HepG2 (cell line): ENCODE results near the gene TOX2. TPM values are rescaled to one million over a fixed set of nuclear protein-coding genes. Genes with fewer than 3 reads are reported as not detected.

Source experiments
- ATAC-seq: fragments of 200-7000 bp; cut with Tn5 transposase; 3 replicates; pipeline ENCODE4 v1.9.1; 2020; ENCODE audit warnings: mild to moderate bottlenecking, moderate library complexity
- BruUV-seq: library from RNA; stranded (reverse); fragments of 400-500 nt; replicated peaks from 2 replicates; lab custom pipeline; 2021; lab: Mats Ljungman, UMichigan
- CTCF ChIA-PET: fragments of 300-600 bp; formaldehyde crosslinking; extraction: SDS; loops from one replicate; lab custom pipeline; 2021; ENCODE audit warnings: low total read pairs, inconsistent platforms, low intra/inter-chr PET ratio; lab: Yijun Ruan, JAX
- POLR2A ChIA-PET: fragments of 350-600 bp; sonication (Branson Sonifier 250); formaldehyde crosslinking; loops from one replicate; lab custom pipeline; 2020; ENCODE audit warnings: antibody characterized with exemption, inconsistent platforms; lab: Yijun Ruan, JAX
- DNase-seq: peaks from one replicate; pipeline ENCODE4 v3.0.0-alpha.2; 2015; ENCODE audit warnings: low spot score
- FAIRE-seq: peaks from 3 replicates; lab custom pipeline; 2011; peaks lifted over from hg19 to GRCh38; lab: Jason Lieb, UNC
- H2AFZ ChIP-seq: one replicate; pipeline ENCODE4 v1.6.1; 2011; ENCODE audit warnings: low read length, inconsistent platforms
- H3K27ac ChIP-seq: fragments of 300-600 bp; 3 replicates; pipeline ENCODE4 v1.8.0; 2011; ENCODE audit warnings: mixed run types, mild to moderate bottlenecking, mixed read lengths, low read length, inconsistent platforms; ENCODE audit not compliant: insufficient read depth; ENCODE audit errors: extremely low read length
- H3K27me3 ChIP-seq, 2 experiments: fragments of 200-600 bp in 1 of 2; 2 replicates in 1 of 2; 3 replicates in 1 of 2; pipeline versions ENCODE4 v1.6.0 to v1.8.0; 2011; ENCODE audit warnings: low read length in 2 of 2, mild to moderate bottlenecking in 2 of 2, moderate library complexity in 2 of 2, inconsistent platforms in 1 of 2; ENCODE audit not compliant: insufficient read depth in 2 of 2, control insufficient read depth in 1 of 2
- H3K36me3 ChIP-seq, 2 experiments: fragments of 200-600 bp in 1 of 2; replicated peaks in 1 of 2; 2 replicates in 1 of 2; 3 replicates in 1 of 2; pipeline versions ENCODE4 v1.5.1 to v1.8.0; 2011; ENCODE audit warnings: low read length in 2 of 2, inconsistent platforms in 1 of 2; ENCODE audit not compliant: insufficient read depth in 2 of 2, control insufficient read depth in 1 of 2
- H3K4me1 ChIP-seq: 2 replicates; pipeline ENCODE4 v1.5.1; 2012; ENCODE audit warnings: low read length, inconsistent platforms; ENCODE audit not compliant: insufficient read depth
- H3K4me2 ChIP-seq: 2 replicates; pipeline ENCODE4 v1.6.0; 2011; ENCODE audit warnings: low read depth, low read length, inconsistent platforms
- H3K4me3 ChIP-seq, 3 experiments: fragments of 200-600 bp in 1 of 3; sonication (generic), shearing (Covaris generic) in 1 of 3; replicated peaks in 1 of 3; 2 replicates each; pipeline ENCODE4 v1.5.1; 2011 to 2016; ENCODE audit warnings: low read length in 3 of 3, inconsistent platforms in 2 of 3, low read depth in 2 of 3, mild to moderate bottlenecking in 2 of 3, control low read depth in 1 of 3, mixed read lengths in 1 of 3; ENCODE audit not compliant: insufficient read depth in 1 of 3
- H3K79me2 ChIP-seq: one replicate; pipeline ENCODE4 v1.6.1; 2011; ENCODE audit warnings: low read length, inconsistent platforms; ENCODE audit not compliant: insufficient read depth
- H3K9ac ChIP-seq: 2 replicates; pipeline ENCODE4 v1.6.0; 2011; ENCODE audit warnings: mild to moderate bottlenecking, low read depth, low read length, inconsistent platforms; ENCODE audit not compliant: insufficient read depth
- H3K9me3 ChIP-seq: 2 replicates; pipeline ENCODE4 v1.5.1; 2012; ENCODE audit warnings: mild to moderate bottlenecking, low read length
- H4K20me1 ChIP-seq: 2 replicates; pipeline ENCODE4 v1.6.0; 2011; ENCODE audit warnings: inconsistent platforms, mild to moderate bottlenecking, low read length, moderate library complexity; ENCODE audit not compliant: insufficient read depth
- BRCA1 ChIP-seq: sonication (generic); formaldehyde crosslinking; IDR thresholded peaks from 2 replicates; pipeline ENCODE4 v1.4.0; 2020; ENCODE audit warnings: missing genetic modification reagents
- CBX5 ChIP-seq: sonication (generic); formaldehyde crosslinking; IDR thresholded peaks from 2 replicates; pipeline ENCODE4 v1.4.0; 2020; ENCODE audit warnings: missing genetic modification reagents, borderline replicate concordance
- CEBPG ChIP-seq: IDR thresholded peaks from 2 replicates; pipeline ENCODE4 v1.6.1; 2016
- PCBP2 ChIP-seq: fragments of 200-400 bp; formaldehyde crosslinking; optimal IDR thresholded peaks from 2 replicates; pipeline ENCODE3; 2018; ENCODE audit warnings: low read length, low read depth; ENCODE audit not compliant: poor library complexity, severe bottlenecking
- ZBTB42 ChIP-seq: sonication (generic); formaldehyde crosslinking; IDR thresholded peaks from 2 replicates; pipeline ENCODE4 v1.5.0; 2020; ENCODE audit warnings: mild to moderate bottlenecking, missing genetic modification reagents
- ZNF101 ChIP-seq: sonication (generic); formaldehyde crosslinking; IDR thresholded peaks from 2 replicates; pipeline ENCODE4 v1.4.0; 2020; ENCODE audit warnings: mild to moderate bottlenecking, low read depth, missing genetic modification reagents, borderline replicate concordance
- ZNF446 ChIP-seq: sonication (generic); formaldehyde crosslinking; IDR thresholded peaks from 2 replicates; pipeline ENCODE4 v1.5.0; 2020; ENCODE audit warnings: mild to moderate bottlenecking, missing genetic modification reagents
- ZNF496 ChIP-seq: sonication (generic); formaldehyde crosslinking; IDR thresholded peaks from 2 replicates; pipeline ENCODE4 v1.8.1; 2023; ENCODE audit warnings: mild to moderate bottlenecking, moderate library complexity, missing genetic modification reagents; ENCODE audit not compliant: insufficient replicate concordance
- ZSCAN31 ChIP-seq: sonication (generic); formaldehyde crosslinking; IDR thresholded peaks from 2 replicates; pipeline ENCODE4 v1.5.0; 2020; ENCODE audit warnings: low read depth, mild to moderate bottlenecking, missing genetic modification reagents
- WGBS: methylation state at CpG from one replicate; pipeline ENCODE4 v1.1.6; 2017; ENCODE audit warnings: low lambda C conversion rate; 5-methylcytosine and 5-hydroxymethylcytosine counted together
- in situ Hi-C: cut with HindIII; loops from 2 replicates; pipeline ENCODE4 v1.10.0; 2017; ENCODE audit warnings: low pct_unique_long_range_greater_than_20kb; ENCODE audit not compliant: extremely low pct_ligation_motif_present
- intact Hi-C: fragments of 100-400 bp; cut with micrococcal nuclease; formaldehyde crosslinking; loops from one replicate; pipeline ENCODE4 v1.10.0; 2022; ENCODE audit not compliant: unreplicated experiment
- polyA plus RNA-seq, 8 experiments: library from polyadenylated mRNA; depleted of rRNA in 3 of 8; stranded (reverse) in 7 of 8; unstranded in 1 of 8; fragments of >200 nt; fragmentation: Illumina TruSeq in 4 of 8; extraction: Trizol in 4 of 8; gene quantifications; 2 replicates each; pipeline versions ENCODE4 v1.2.1 to v1.2.3, GENCODE V29; 2011 to 2016; ENCODE audit warnings: low read depth in 4 of 8, missing spikeins in 1 of 8, mixed read lengths in 1 of 8; ENCODE audit not compliant: insufficient read depth in 1 of 8
- total RNA-seq, 5 experiments: library from RNA; depleted of rRNA; stranded (reverse); fragments of >200 nt; fragmentation: Illumina TruSeq; extraction: Trizol; gene quantifications; 2 replicates each; pipeline ENCODE4 v1.2.3, GENCODE V29; 2016; ENCODE audit warnings: low read depth in 1 of 5
- TF ChIP-seq, protein P1 (sequence below): sonication (generic); formaldehyde crosslinking; IDR thresholded peaks from 2 replicates; pipeline ENCODE4 v1.4.0; 2020; ENCODE audit warnings: low read depth, missing genetic modification reagents
- TF ChIP-seq, protein P2 (sequence below): sonication (generic); formaldehyde crosslinking; IDR thresholded peaks from 2 replicates; pipeline ENCODE4 v1.4.0; 2020; ENCODE audit warnings: mild to moderate bottlenecking, missing genetic modification reagents
- TF ChIP-seq, protein P3 (sequence below): IDR thresholded peaks from 2 replicates; pipeline ENCODE4 v1.6.1; 2016; ENCODE audit warnings: missing genetic modification reagents, missing compliant biosample characterization
- TF ChIP-seq, protein P4 (sequence below): sonication (generic); formaldehyde crosslinking; IDR thresholded peaks from 2 replicates; pipeline ENCODE4 v1.4.0; 2020; ENCODE audit warnings: missing genetic modification reagents, borderline replicate concordance
- TF ChIP-seq, protein P5 (sequence below): sonication (generic); formaldehyde crosslinking; conservative IDR thresholded peaks from 2 replicates; pipeline ENCODE4 v1.8.1; 2023; ENCODE audit warnings: missing genetic modification reagents

TOX2 gene
- total and polyA plus RNA-seq, 2 of the 13 experiments (the other 11 are each of a cell fraction or from before 2014, with no cell fraction given): not detected

DNA sequence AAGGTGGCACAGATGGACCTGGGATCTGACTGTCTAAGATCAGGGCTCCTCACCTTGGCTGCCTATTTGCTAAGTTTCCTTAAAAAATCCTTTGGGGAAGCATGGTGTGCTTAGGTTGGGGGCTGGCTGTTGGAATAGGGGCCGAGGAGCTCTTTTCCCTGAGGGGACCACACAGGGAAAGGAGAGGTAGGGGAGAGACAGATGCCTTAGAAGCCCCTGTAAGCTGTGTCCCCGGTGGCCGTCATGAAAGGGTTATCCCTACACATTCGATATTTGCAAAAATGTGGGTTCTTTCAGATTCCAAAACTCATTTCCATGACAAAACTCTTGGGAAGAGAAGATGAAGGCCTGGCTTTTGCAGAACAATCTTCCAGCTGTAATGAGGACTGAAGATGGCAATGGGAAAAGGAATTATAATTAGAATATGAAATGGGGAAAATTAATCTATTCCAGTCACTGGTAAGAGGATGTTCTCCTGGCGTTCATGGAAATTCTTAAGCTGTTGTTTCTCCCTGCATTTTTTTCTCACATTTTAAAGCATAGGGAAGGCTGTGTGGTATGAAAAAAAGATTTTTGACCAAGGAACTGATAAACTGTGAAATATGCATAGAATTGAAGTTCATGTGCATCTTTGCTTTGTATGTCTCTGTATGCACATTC, 53.8 kb downstream of the TOX2 start:
- WGBS: 2% methylated on average over 5 of the region's 5 CpGs
- TF ChIP-seq, protein P1, sequence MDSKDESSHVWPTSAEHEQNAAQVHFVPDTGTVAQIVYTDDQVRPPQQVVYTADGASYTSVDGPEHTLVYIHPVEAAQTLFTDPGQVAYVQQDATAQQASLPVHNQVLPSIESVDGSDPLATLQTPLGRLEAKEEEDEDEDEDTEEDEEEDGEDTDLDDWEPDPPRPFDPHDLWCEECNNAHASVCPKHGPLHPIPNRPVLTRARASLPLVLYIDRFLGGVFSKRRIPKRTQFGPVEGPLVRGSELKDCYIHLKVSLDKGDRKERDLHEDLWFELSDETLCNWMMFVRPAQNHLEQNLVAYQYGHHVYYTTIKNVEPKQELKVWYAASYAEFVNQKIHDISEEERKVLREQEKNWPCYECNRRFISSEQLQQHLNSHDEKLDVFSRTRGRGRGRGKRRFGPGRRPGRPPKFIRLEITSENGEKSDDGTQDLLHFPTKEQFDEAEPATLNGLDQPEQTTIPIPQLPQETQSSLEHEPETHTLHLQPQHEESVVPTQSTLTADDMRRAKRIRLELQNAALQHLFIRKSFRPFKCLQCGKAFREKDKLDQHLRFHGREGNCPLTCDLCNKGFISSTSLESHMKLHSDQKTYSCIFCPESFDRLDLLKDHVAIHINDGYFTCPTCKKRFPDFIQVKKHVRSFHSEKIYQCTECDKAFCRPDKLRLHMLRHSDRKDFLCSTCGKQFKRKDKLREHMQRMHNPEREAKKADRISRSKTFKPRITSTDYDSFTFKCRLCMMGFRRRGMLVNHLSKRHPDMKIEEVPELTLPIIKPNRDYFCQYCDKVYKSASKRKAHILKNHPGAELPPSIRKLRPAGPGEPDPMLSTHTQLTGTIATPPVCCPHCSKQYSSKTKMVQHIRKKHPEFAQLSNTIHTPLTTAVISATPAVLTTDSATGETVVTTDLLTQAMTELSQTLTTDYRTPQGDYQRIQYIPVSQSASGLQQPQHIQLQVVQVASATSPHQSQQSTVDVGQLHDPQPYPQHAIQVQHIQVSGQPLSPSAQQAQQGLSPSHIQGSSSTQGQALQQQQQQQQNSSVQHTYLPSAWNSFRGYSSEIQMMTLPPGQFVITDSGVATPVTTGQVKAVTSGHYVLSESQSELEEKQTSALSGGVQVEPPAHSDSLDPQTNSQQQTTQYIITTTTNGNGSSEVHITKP: no peak
- TF ChIP-seq ZBTB42 (CRISPR knock-in tag) (no peak), ZSCAN31 (CRISPR knock-in tag) (no peak), ZNF446 (no peak), CEBPG (CRISPR knock-in tag) (no peak), BRCA1 (CRISPR knock-in tag) (no peak), CBX5 (CRISPR knock-in tag) (no peak), ZNF496 (no peak), PCBP2 (no peak), ZNF101 (CRISPR knock-in tag) (no peak)
- TF ChIP-seq, protein P2, sequence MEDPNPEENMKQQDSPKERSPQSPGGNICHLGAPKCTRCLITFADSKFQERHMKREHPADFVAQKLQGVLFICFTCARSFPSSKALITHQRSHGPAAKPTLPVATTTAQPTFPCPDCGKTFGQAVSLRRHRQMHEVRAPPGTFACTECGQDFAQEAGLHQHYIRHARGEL (CRISPR knock-in tag): no peak
- TF ChIP-seq, protein P3, sequence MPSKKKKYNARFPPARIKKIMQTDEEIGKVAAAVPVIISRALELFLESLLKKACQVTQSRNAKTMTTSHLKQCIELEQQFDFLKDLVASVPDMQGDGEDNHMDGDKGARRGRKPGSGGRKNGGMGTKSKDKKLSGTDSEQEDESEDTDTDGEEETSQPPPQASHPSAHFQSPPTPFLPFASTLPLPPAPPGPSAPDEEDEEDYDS: no peak
- TF ChIP-seq, protein P4, sequence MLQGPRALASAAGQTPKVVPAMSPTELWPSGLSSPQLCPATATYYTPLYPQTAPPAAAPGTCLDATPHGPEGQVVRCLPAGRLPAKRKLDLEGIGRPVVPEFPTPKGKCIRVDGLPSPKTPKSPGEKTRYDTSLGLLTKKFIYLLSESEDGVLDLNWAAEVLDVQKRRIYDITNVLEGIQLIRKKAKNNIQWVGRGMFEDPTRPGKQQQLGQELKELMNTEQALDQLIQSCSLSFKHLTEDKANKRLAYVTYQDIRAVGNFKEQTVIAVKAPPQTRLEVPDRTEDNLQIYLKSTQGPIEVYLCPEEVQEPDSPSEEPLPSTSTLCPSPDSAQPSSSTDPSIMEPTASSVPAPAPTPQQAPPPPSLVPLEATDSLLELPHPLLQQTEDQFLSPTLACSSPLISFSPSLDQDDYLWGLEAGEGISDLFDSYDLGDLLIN (CRISPR knock-in tag): no peak
- TF ChIP-seq, protein P5, sequence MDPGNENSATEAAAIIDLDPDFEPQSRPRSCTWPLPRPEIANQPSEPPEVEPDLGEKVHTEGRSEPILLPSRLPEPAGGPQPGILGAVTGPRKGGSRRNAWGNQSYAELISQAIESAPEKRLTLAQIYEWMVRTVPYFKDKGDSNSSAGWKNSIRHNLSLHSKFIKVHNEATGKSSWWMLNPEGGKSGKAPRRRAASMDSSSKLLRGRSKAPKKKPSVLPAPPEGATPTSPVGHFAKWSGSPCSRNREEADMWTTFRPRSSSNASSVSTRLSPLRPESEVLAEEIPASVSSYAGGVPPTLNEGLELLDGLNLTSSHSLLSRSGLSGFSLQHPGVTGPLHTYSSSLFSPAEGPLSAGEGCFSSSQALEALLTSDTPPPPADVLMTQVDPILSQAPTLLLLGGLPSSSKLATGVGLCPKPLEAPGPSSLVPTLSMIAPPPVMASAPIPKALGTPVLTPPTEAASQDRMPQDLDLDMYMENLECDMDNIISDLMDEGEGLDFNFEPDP (CRISPR knock-in tag): no peak
- Histone ChIP-seq H3K27ac (no peak overlapping the region), H3K27me3 (peaks cover 0 to under 1% of the 10 kb centered on the region in 2 experiments; a peak in 1 of 5 replicates), H3K4me1 (peaks cover 2% of the 10 kb centered on the region), H4K20me1 (no peaks in the 10 kb centered on the region), H3K79me2 (no peaks in the 10 kb centered on the region), H3K9ac (no peak overlapping the region), H3K4me2 (no peak overlapping the region), H3K9me3 (no peaks in the 10 kb centered on the region), H2AFZ (no peak overlapping the region), H3K4me3 (no peak overlapping the region), H3K36me3 (no peaks in the 10 kb centered on the region)
- intact Hi-C loops (no loop called here), in situ Hi-C loops (no loop called here)
- POLR2A ChIA-PET: no interaction called here
- no peak for ATAC-seq
- CTCF ChIA-PET: no interaction called here
- no TSS peak for BruUV-seq
- DNase-seq: no peak
- FAIRE-seq: no peak
